GM18870 (cell line): ENCODE measurements around the gene KHNYN.
"Not testable (repeated sequence)": the region's sequence is repeated elsewhere in the genome, so short reads cannot be mapped to it uniquely, and the experiment has no call there.

Experiments
- ATAC-seq: cut with Tn5 transposase; IDR thresholded peaks from one replicate; pipeline ENCODE4 v1.9.1; 2021; ENCODE audit warnings: moderate library complexity; ENCODE audit not compliant: unreplicated experiment

The KHNYN gene

DNA sequence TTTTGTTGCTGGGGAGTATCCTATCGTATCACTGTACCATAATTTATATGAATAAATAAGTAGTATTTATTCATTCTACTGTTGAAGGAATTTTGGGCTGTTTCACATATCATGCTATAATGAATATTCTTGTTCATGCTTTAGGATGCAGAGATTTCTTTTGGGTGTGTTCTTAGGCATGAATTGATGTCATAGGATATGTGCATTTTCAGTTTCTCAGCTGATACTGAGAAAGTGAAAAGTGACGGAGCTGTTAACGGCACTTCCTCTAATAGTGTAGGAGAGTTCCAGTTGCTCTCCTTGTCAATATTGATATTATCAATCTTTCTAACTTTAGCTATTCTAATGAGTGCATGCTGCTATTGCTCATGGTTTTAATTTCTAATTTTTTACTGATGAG lies 36.1 kb downstream of the KHNYN start:
- ATAC-seq: no peak

DNA sequence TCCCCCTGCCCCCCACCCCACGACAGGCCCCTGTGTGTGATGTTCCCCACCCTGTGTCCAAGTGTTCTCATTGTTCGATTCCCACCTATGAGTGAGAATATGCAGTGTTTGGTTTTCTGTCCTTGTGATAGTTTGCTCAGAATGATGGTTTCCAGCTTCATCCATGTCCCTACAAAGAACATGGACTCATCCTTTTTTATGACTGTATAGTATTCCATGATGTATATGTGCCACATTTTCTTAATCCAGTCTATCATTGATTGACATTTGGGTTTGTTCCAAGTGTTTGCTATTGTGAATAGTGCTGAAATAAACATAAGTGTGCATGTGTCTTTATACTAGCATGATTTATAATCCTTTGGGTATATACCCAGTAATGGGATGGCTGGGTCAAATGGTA lies 40.7 kb downstream of the KHNYN start:
- ATAC-seq: not testable (repeated sequence)

DNA sequence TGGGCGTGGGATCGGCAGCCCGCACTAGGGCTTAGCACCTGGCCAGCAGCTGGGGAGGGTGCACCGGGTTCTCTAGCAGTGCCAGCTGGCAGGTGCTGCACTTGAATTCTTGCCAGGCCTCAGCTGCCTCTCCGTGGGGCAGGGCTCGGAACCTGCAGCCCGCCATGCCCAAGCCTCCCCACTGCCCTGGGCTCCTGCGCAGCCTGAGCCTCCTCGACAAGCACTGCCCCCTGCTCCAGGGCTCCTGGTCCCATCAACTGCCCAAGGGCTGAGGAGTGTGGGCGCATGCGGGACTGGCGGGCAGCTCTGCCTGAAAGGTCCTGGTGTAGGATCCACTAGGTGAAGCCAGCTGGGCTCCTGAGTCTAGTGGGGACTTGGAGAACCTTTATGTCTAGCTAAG lies 43.5 kb downstream of the KHNYN start:
- ATAC-seq: no peak

DNA sequence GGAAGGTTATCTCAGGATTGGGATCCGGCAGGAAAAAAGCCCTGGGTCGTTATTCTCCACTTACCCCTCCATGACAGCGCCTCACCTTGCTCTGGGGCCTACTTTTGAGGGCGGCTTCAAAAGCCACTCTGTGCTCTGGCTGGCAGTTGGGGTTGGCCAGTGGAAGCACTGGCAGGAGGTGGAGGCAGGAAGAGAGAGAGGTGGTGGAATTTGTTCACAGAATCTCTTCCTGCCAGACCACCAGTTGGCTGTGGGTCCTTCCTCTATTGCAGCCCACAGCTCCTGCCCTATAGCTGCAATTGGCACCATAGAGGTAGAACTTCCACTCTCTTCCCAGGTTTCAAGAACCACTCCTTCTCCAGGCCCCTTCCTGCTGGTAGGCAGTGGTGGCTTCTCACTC lies 45.5 kb downstream of the KHNYN start:
- ATAC-seq: no peak

DNA sequence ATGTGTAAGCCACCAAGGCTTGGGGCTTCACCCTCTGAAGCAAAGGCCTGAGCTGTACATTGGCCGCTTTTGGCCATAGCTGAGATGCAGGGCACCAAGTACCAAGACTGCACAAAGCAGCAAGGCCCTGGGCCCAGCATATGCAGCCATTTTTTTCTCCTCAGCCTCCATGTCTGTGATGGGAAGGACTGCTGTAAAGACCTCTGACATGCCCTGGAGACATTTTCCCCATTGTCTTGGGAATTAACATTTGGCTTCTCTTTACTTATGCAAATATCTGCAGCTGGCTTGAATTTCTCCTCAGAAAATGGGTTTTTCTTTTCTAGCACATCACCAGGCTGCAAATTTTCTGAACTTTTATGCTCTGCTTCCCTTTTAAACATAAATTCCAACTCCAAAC lies 50.2 kb downstream of the KHNYN start:
- not testable (repeated sequence) for ATAC-seq

DNA sequence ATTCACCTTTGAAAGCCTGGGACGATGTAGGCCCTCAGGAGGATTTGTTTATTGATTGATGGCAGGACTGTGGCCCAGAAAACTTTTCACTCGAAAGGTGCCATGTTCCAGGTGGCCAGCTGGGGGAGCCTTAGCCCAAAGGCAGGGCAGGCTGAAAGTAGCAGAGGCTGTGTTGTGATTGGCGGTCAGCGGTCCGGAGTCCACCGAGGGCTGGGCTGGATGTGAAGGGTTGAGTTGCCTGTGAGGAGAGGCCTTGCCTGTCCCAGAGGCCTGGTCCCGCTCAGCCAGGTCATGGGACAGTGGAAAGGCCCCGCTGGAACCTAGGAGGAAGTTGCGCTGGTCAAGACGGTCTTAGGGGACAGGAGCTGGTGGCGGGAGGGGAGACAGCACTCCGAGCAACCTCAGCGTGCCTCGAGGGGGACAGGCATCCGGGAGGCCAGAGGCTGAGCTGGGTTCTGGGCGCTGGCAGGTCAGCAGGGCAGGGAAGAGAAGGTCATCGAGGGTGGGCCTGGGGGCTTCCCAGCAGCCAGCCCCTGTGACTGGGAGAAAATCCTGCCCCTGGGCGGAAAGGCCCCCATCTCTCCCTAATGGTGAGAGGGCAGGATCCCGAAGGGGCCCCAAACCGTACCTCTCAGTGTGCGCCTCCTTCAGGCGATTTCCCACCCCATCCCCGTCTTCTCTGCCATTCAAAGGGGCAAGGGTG lies 52.0 kb downstream of the KHNYN start:
- ATAC-seq: peak; percentile 54

DNA sequence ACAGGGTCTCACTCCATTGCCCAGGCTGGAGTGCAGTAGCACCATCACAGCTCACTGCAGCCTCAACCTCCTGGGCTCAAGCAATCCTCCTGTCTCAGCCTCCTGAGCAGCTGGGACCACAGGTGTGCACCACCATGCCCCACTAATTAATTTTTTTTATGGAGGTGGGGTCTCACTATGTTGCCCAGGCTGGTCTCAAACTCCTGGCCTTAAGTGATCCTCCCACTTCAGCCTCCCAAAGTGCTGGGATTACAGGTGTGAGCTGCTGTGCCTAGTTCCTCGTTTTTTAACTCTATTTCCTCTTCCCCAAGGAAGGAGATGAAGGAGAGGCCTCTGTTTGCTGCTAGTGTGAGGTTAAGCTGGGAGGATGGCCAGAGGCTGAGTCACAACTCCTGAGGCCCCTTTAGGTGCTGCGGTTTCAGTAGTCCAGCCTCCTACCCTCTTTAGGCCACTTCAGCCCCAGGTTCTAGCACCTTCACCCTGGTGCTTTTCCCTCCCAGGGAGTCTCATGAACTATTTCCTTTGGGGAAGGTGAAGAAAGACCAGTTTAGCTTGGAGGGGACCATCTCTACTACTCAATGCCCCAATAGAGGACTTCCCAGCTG lies 53.0 kb downstream of the KHNYN start:
- ATAC-seq: peak; percentile 12

DNA sequence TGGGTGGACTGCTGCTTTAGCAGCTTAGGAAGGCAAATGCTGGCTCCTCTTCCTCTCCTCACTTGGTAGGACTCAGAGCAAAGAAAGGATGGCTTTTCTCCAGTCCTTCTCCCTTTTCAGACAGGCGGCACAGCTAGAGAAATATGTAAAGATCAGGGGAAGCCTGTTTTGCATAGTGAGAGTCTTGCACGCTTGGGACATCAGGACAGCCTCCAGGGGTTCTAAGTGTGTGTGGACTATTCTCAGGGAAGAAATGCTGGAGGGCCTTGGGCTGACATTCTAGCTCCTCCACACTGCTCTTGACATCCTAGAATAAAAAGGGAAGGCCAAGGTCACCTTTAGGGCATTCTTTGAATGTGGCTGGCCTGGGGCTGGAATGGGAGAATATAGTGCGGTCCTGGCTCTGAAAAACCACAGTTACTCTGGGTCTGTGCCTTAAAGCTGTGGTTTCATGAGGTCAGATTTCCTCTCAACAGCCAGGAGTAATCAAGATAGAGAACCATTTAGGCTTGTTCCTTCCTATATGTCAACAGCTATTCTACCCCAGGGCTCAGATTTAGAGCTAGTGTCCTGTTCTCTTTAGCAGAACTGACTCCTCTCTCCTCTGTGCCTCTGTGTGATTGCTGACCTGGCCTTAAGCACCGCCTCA lies 54.0 kb downstream of the KHNYN start:
- ATAC-seq: peak; percentile 54
